NB4 (cell line): ENCODE data around the gene S100Z.

ENCODE experiments used
- DNase-seq: peaks from one replicate; pipeline ENCODE4 v3.0.0; 2010; ENCODE audit warnings: low read depth
- H3K4me3 ChIP-seq: one replicate; pipeline ENCODE4 v1.5.1; 2011; ENCODE audit warnings: mild to moderate bottlenecking, low read depth, low read length, moderate library complexity
- MYC ChIP-seq: IDR thresholded peaks from 2 replicates; pipeline ENCODE4 v1.6.1; 2011; ENCODE audit warnings: low read depth, low read length
- POLR2A ChIP-seq: IDR thresholded peaks from 2 replicates; pipeline ENCODE4 v1.6.1; 2011; ENCODE audit warnings: mild to moderate bottlenecking; ENCODE audit not compliant: insufficient read length; ENCODE audit errors: extremely low read depth
- TF ChIP-seq, protein P1 (sequence below): IDR thresholded peaks from one replicate; pipeline ENCODE4 v1.5.1; 2012; ENCODE audit warnings: low read depth, low read length
- TF ChIP-seq, protein P2 (sequence below): IDR thresholded peaks from 2 replicates; pipeline ENCODE4 v1.6.1; 2011; ENCODE audit warnings: low read depth, low read length

Gene S100Z

DNA sequence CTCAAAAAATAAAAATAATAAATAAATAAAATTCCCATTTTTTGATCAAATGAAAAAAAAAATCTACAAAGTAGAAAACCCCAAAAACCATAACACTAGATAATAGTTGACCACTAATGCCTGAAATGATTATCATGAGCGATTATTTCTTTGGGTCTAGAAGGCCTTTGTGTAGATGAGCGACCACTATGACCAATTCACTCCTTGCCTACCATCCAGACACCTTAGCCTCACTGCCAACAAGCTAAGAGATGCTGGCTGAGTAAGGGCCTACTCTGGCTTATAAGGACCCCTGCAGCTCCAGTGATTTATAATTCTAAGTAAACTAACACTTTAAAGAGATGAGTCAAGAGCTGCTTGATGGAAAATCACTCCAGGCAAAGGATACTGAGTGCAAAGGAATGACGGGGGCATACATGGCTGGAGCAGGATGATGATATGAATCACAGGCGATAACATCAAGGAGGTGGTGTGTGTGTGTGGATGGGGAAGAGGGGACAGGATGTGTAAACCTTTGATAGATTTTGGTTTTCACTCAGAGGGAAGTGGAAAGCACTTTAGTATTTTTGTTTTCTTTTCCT is 35.7 kb upstream of the S100Z start:
- no peak for TF ChIP-seq POLR2A
- TF ChIP-seq, protein P1, sequence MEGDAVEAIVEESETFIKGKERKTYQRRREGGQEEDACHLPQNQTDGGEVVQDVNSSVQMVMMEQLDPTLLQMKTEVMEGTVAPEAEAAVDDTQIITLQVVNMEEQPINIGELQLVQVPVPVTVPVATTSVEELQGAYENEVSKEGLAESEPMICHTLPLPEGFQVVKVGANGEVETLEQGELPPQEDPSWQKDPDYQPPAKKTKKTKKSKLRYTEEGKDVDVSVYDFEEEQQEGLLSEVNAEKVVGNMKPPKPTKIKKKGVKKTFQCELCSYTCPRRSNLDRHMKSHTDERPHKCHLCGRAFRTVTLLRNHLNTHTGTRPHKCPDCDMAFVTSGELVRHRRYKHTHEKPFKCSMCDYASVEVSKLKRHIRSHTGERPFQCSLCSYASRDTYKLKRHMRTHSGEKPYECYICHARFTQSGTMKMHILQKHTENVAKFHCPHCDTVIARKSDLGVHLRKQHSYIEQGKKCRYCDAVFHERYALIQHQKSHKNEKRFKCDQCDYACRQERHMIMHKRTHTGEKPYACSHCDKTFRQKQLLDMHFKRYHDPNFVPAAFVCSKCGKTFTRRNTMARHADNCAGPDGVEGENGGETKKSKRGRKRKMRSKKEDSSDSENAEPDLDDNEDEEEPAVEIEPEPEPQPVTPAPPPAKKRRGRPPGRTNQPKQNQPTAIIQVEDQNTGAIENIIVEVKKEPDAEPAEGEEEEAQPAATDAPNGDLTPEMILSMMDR: no peak
- no peak for DNase-seq

DNA sequence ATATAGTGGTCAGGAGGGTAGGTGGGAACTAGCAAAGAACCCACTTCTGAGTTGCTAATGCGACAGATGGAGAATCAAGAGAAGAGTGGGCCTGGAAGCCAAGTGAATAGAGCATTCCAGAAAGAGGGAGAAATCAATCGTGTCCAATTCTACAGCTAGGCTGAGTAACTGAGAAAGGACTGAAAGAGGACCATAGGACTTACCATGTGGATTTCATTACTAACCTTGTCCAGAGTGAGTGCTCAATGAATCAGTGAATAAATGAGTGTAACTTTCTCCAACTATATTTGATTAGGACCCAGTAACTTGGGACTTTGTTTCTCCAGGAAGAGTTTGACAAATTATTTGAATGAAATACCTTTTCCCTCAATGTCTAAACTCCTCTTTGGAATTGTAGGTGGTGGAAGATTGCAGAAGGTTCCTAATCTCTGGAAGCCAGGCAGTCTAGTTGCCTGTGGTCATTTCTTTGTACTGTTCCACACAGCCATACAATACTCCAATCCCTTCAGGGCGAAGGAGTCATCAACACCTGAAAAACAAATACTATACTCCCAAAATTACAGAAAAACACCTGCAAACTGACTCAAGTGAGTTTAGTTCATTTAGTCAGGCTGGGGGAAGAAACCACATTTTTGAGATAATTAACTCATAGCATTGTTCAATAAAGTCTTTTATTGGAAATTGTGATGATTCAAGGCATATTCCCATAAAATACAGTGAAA is 33.5 kb upstream of the S100Z start:
- no peak for DNase-seq
- TF ChIP-seq POLR2A: no peak
- TF ChIP-seq, protein P2, sequence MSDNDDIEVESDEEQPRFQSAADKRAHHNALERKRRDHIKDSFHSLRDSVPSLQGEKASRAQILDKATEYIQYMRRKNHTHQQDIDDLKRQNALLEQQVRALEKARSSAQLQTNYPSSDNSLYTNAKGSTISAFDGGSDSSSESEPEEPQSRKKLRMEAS: no peak
- TF ChIP-seq, protein P1: no peak
- TF ChIP-seq MYC: no peak

More for the DNA sequence above, 35.7 kb upstream of the S100Z start:
- H3K4me3 ChIP-seq: no peak overlapping the region

DNA sequence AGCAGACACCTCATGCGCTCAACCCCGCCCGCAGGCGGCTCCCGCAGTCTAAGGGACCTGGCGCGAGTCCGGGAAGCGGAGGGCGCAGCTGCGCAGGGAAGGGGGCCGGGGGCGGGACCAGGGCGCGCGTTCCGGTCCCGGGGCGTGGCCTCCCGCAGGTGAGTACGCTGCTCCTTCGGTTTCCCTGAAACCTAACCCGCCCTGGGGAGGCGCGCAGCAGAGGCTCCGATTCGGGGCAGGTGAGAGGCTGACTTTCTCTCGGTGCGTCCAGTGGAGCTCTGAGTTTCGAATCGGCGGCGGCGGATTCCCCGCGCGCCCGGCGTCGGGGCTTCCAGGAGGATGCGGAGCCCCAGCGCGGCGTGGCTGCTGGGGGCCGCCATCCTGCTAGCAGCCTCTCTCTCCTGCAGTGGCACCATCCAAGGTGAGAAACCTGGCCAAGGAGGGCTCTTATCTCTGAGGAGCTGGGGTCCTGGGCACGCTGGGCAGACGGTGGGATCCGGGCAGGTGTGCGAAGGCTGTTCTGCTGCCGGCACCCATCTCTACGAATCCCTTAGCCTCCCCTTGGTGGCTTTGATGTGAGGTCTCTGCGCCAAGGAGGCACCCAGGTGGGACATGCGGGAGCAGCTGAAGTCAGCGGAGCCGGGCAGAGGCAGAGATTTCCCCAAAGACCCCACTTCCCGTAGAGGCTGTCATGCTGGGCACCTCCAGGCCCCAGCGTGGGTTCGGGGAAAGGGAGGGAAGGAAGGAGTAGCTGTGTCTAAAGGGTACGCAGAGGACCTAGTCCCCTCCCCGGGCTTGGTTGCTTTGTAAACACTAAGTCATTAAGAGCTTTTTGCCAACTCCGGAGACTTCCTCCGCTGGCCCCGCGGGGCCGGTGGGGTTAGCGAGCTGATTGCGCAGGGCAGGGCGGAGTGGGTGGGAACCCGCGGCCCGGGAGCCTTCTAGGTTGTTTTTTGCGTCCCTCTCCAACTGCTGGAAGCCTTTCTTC is 30.7 kb upstream of the S100Z start, which contains the start of gene F2RL1:
TSS of gene F2RL1 (plus strand) at position 187 of the 988 bp plus-strand sequence. CDS start at position 340, 153 bp downstream.
- no peak for DNase-seq
- no peak within 1 kb of the TSS for H3K4me3 ChIP-seq
- TF ChIP-seq POLR2A (no peak), MYC (no peak)
- TF ChIP-seq, protein P2: no peak
- TF ChIP-seq, protein P1: no peak

More for the DNA sequence above, 33.5 kb upstream of the S100Z start:
- H3K4me3 ChIP-seq: no peak overlapping the region

DNA sequence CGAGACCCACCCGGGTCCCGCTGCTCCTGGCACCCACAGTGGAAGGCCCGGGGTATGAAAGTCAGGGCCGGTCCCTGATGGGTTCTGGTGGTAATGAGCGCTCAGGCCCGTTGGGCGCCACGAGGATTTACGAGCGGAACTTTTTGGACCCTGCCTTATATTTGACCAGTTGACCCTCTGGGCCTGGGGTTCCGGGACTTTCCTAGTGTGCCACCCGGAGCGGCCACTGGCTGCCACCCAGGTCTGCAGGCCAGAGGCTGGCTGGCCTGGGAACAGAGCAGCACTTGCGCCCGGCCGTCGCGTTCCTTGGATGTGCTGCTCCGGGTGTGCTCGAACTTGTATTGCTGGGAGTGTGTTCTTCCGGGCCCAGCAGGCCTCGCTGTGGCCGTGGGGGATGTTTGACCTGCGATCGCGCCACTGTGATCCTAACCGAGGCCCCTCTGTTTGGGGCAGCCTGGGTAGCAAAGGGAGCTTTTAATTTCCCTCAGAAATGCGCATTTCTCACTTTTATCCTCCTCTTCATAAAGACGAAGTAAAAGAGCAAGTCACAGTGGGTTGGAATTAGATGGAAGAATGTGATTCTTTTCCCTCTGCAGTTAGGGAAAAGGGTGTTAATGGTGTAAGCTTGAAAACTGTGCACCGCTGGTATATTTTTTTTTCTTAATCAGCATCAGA is 29.8 kb upstream of the S100Z start:
- TF ChIP-seq, protein P1: no peak
- TF ChIP-seq POLR2A (no peak), MYC (no peak)
- TF ChIP-seq, protein P2: no peak
- no peak for DNase-seq
- no peak overlapping the region for H3K4me3 ChIP-seq

DNA sequence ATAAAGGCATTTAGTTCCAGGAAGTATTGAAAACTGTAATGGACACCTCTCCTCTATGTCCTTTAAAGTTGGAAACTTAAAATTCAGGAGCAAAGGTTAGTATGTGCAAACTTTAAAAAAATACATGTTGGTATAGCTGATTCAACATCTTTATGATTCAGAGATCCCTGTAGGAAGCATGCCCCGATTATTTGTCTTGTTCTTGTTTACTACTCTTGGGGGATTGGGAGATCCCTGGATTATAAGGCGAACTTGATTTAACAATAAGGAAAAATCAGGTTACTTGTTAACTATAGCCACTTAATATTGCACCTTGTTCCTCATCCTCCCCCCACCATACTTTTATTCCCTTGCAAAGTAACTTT is 29.3 kb upstream of the S100Z start:
- H3K4me3 ChIP-seq: no peak overlapping the region
- no peak for DNase-seq
- TF ChIP-seq POLR2A: no peak
- TF ChIP-seq, protein P1: no peak
- TF ChIP-seq MYC: no peak
- TF ChIP-seq, protein P2: no peak
